HG03442 (cell line): Measurements from ENCODE around the gene TTC23L.

Experiments used
- ATAC-seq: cut with Tn5 transposase; IDR thresholded peaks from one replicate; pipeline ENCODE4 v1.9.1; 2021; ENCODE audit warnings: mild to moderate bottlenecking, moderate library complexity; ENCODE audit not compliant: unreplicated experiment

The TTC23L gene

GRCh38 chr5:34832568-34832967 is 6.4 kb upstream of the TTC23L start:
- ATAC-seq = no peak

DNA sequence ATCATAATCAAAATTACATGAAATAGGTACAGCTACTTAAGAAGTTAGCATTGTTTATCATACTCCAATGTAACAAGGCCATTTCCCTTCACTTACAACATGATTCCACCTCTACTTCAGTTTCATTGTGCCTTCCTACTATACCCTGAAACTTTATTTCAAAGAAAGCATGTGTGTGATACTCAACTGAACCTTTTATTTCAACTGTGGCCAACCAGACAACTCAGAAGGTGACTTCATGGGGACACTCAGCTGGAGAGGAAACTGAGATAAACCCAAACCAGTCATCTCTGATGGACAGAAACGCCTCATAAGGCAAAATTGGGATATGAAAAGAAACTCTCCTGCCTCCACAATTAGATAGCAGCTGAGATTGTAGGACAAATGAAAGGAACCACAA is 5.9 kb upstream of the TTC23L start:
- no peak for ATAC-seq

GRCh38 chr5:34833976-34834793 is 4.8 kb upstream of the TTC23L start:
- ATAC-seq = no peak

DNA sequence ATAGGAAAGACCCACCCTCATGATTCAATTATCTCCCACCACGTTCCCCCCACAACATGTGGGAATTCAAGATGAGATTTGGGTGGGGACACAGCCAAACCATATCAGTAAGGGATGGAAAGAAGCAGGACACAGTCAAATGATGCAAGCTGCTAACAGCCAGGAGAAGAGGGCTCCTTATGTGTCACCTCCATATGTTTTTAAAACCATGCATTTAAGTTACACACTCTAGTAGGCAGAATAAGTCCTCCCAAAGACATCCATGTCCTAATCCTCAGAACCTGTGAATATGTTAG is 4.2 kb upstream of the TTC23L start:
- ATAC-seq = no peak

DNA sequence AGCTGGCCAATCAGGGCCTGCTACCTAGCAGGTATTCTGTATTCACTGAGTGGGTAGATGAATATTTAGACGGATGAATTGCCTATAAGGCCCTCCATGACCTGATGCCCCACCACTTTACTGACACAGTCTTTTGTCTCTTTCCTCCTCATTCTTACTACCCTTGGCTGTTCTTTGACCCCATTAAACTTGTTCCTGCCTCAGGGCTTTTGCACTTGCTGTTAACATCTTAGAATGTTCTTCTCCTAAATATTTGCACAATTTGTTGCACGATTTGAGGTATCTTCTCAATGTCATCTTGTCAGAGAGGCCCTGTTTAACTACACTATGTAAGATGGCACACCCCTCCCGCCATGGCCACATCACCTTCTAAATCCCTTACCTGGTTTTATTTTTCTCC is 3.3 kb upstream of the TTC23L start:
- no peak for ATAC-seq

GRCh38 chr5:34841816-34842215 is 2.9 kb downstream of the TTC23L start:
- no peak for ATAC-seq

- no peak for ATAC-seq
Measured at GRCh38 chr5:34842554-34842953, 3.6 kb downstream of the TTC23L start.

DNA sequence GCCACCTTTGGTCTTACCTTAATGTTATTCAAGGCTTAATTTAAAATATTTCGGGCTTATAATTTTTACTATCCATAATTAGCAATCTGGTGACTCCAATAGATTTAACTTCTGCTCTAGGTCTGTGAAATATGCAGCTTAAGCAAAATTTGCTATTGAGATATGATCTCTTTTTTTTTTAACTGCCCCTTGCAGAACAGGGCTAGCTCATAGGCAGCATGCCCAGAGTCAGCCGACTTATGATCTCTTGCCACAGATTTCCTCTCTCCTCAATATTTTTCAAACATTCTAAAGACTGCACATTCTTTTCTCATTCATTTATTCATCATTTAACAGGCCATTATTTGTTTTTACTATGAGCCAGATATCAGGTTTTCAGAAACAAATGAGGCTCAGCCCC is 4.5 kb downstream of the TTC23L start:
- no peak for ATAC-seq

- no peak for ATAC-seq
Measured at GRCh38 chr5:34844106-34844505, 5.1 kb downstream of the TTC23L start.

DNA sequence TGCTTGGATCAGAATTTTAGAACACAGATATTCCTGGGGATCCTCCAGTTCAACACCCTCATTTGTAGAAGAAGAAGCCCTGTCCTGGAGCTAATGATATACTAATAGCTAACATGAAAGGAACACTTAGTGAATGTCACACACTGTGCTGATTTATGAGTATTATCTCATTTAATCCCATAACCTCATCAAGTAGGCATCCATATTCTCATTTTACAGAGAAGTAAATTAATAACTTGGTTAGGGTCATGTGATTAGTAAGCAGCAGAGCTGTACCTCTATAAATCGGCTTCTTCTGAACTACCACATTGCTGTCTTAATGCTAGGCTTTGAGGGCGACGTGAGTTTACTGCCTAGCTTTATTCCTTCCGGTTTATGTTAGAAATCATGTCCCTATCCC is 6.0 kb downstream of the TTC23L start:
- no peak for ATAC-seq

- no peak for ATAC-seq
Measured at GRCh38 chr5:34847056-34847455, 8.1 kb downstream of the TTC23L start.

DNA sequence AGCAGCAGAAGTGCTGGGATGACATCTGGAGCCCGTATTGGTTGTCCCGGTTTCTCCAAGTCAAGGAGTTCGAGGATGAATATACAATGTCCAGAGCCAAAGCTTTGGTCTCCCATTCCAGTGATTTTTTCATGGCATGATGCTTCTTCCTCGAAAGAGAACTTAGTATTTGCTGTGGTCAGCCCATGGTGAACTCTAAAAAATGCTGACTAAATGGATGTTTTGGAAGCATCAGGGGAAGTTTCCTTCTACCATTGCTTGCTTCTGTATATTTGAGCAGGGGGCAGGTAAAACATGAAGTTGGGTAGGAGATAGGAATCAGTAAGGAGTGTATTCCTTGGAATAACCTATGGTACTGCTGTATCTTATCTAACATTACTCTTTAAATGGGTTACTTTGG is 8.6 kb downstream of the TTC23L start:
- no peak for ATAC-seq

- ATAC-seq = no peak
Measured at GRCh38 chr5:34848230-34848629, 9.3 kb downstream of the TTC23L start.

GRCh38 chr5:34849253-34849652 is 10.3 kb downstream of the TTC23L start:
- ATAC-seq = no peak

- ATAC-seq = peak; percentile 100
Measured at GRCh38 chr5:34854459-34855174, 15.7 kb downstream of the TTC23L start.

- no peak for ATAC-seq
Measured at GRCh38 chr5:34857161-34857560, 18.2 kb downstream of the TTC23L start.

- ATAC-seq = no peak
Measured at GRCh38 chr5:34857894-34858293, 18.9 kb downstream of the TTC23L start.

DNA sequence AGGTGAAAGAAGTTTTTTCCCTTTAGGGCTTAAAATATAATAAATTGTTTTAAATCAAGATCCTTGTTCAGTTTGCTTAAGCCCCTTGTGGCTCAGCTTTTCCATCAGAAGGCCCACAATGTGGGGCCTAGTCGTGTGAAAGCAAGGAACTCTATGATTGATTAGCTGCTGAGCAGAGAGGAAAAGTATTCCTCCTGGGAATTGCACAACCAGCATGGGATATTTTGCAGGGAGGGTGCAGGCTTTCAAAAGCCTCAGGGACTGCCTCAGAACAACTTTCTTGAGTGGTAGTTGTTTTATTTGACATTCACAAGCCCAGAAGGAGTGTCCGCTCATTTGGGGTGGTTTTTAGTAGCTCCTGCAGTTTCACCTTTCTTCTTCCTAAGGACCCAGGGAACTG is 19.8 kb downstream of the TTC23L start:
- no peak for ATAC-seq

GRCh38 chr5:34859253-34859652 is 20.3 kb downstream of the TTC23L start:
- no peak for ATAC-seq

GRCh38 chr5:34863946-34864345 is 25.0 kb downstream of the TTC23L start:
- ATAC-seq = no peak

DNA sequence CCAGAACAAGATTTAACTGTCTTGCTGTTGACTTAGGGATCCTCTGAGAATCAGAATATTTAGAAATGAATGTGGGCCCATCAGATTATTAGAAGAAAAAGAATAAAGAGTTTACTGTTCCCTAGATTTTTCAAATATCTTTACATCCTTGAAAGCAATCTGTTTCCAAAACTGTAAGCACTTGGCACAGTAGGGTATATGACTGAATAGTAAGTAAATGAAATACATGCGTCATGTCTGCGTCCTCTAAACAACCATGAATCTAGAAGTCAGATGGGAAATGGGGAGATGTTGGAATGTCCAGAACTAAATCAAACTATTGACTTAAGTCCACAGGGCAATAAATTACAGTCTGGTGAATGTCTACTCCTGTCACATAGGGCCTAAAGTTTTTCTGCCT is 26.1 kb downstream of the TTC23L start:
- no peak for ATAC-seq

DNA sequence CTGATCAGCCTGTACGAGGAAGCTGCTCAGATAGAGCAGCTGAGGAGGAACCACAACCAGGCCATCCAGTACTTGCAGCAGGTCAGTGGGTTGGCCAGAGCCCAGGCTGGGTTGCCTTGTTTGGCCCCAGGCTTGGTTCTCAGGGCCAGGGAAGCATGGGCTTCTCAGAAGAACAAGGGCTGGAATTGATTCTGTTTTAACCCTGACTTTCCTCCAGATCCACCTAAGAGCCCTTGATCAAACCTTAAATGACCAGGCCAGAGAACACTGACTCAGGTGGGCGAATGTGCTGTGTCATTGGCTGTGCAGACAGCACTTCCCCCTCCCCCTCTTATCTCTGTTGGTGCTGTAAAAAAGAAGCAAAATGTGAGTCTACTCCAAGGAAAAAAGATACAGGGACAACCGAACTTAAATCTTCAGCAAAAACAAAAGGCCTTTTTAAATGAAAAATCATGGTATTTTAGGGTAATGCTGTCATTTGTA is 28.1 kb downstream of the TTC23L start:
- no peak for ATAC-seq

DNA sequence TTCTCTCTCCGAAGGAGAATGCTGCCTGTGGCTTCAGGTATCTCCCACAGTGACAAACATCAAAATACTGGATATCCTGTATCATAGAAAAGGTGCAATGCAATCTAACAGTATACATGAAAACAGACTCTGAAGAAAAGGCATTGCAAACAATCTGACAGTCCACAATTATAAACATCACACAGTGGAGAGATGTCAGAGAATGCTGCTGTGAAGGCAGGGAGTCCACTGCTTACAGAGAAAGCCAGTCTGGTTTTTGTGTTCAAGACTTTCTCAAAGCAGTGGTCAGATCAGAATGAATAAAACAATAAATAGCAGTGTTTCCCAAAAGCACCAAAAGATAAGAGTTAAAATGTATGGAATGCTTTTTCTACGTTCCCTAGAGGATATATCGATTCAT is 28.7 kb downstream of the TTC23L start:
- no peak for ATAC-seq
